Fibroblast of mammary gland (primary cell): ENCODE measurements around the gene LPP.

Experiments
- DNase-seq: peaks from one replicate; pipeline ENCODE4 v3.0.0-alpha.2; 2010; ENCODE audit warnings: low read depth
- H3K4me3 ChIP-seq: 2 replicates; pipeline ENCODE4 v1.5.1; 2011; ENCODE audit warnings: low read depth, mild to moderate bottlenecking, low read length, moderate library complexity; ENCODE audit not compliant: control insufficient read depth
- CTCF ChIP-seq: conservative IDR thresholded peaks from 2 replicates; pipeline ENCODE4 v1.5.1; 2011; ENCODE audit warnings: low read depth, low read length, inconsistent platforms; ENCODE audit not compliant: control insufficient read depth, insufficient read depth

The LPP gene

GRCh38 chr3:188309437-188310269 is 155.7 kb downstream of the LPP start:
- no peak for DNase-seq
- TF ChIP-seq CTCF = no peak
- no peak overlapping the region for H3K4me3 ChIP-seq

- no peak for TF ChIP-seq CTCF
- no peak for DNase-seq
- H3K4me3 ChIP-seq = no peak overlapping the region
Observed at GRCh38 chr3:188310270-188310710, 156.3 kb downstream of the LPP start.

GRCh38 chr3:188315553-188315952 is 161.6 kb downstream of the LPP start:
- TF ChIP-seq CTCF = no peak
- peak; percentile 48 for DNase-seq
- H3K4me3 ChIP-seq = no peak overlapping the region

GRCh38 chr3:188316021-188316722 is 162.2 kb downstream of the LPP start:
- TF ChIP-seq CTCF = no peak
- no peak overlapping the region for H3K4me3 ChIP-seq
- peak; percentile 68 for DNase-seq

- TF ChIP-seq CTCF = no peak
Observed at GRCh38 chr3:188316723-188317070, 162.7 kb downstream of the LPP start.

GRCh38 chr3:188319569-188319968 is 165.6 kb downstream of the LPP start:
- no peak overlapping the region for H3K4me3 ChIP-seq
- peak; percentile 57 for DNase-seq
- no peak for TF ChIP-seq CTCF

More at GRCh38 chr3:188316723-188317070, 162.7 kb downstream of the LPP start:
- DNase-seq = peak; percentile 40
- no peak overlapping the region for H3K4me3 ChIP-seq
